ENCODE results near the gene AGAP1. TPM values are rescaled to one million over a fixed set of nuclear protein-coding genes. Genes with fewer than 3 reads are reported as not detected.

The AGAP1 gene
- total and polyA plus RNA-seq, 4 donors, result 2.0 to 8.5 (median 5.4) TPM

DNA sequence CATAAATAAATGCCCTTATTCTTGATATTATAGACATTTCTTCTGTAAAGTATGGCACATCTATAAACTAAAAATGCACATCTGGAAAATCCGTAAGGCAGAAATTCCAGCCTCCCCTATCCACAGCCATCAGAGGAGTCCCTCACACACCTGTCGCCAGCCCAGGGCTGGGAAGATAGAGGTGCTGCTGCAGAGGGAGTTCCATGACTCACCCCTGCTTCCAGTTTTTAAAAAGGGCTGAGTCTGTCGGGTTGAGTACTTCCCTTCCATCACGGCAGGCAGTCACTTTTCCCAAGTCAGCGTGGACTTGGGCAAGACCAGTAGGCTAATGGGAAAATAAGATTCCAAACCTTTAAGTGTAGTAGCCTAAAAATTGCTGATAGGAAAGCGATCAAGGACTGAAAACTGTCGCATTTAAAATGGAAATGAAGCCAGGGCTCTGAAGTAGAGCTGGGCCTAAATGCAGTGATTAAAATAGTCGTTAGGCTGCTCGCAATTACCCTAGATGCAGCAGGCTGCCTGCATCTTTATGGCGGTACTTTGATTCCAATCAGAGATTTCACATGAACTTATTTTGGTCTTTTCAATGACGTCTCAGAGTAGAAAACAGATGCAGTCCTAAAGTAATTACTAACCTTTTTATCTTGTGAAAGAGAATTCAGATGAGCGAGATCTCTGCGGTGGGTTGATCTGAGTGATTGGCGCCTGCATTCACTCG is 280.5 kb downstream of the AGAP1 start:
- H3K9me3 ChIP-seq (ENCODE audit: control insufficient read depth in 4 of 4, low read length in 3 of 4), result no peaks in the 10 kb centered on the region
- H3K27ac ChIP-seq (ENCODE audit: low read depth in 1 of 2, low read length in 2 of 2), result no peak overlapping the region
- no peak for DNase-seq (ENCODE audit: low spot score)
- H3K9ac ChIP-seq (ENCODE audit: low read depth in 1 of 2, low read length in 2 of 2), result no peak overlapping the region
- no peak overlapping the region for H3K4me3 ChIP-seq (ENCODE audit: low read depth in 1 of 3, low read length in 3 of 3)
- no peaks in the 10 kb centered on the region for H3K27me3 ChIP-seq (ENCODE audit: control insufficient read depth in 4 of 4, insufficient read depth in 4 of 4, low read length in 3 of 4)
- TF ChIP-seq SP1 (IDR thresholded peaks at IDR 0.05) (no peak), GABPA (IDR thresholded peaks at IDR 0.05 in 1 of 2, conservative IDR thresholded peaks at IDR 0.05 in 1 of 2) (no peak), NR2F2 (IDR thresholded peaks at IDR 0.05) (no peak), CTCF (IDR thresholded peaks at IDR 0.05; ENCODE audit: low read depth, low read length, missing input control) (no peak), TAF1 (conservative IDR thresholded peaks at IDR 0.05) (no peak), HNF4A (conservative IDR thresholded peaks at IDR 0.05) (no peak), RAD21 (IDR thresholded peaks at IDR 0.05) (no peak)
- TF ChIP-seq, protein P1, sequence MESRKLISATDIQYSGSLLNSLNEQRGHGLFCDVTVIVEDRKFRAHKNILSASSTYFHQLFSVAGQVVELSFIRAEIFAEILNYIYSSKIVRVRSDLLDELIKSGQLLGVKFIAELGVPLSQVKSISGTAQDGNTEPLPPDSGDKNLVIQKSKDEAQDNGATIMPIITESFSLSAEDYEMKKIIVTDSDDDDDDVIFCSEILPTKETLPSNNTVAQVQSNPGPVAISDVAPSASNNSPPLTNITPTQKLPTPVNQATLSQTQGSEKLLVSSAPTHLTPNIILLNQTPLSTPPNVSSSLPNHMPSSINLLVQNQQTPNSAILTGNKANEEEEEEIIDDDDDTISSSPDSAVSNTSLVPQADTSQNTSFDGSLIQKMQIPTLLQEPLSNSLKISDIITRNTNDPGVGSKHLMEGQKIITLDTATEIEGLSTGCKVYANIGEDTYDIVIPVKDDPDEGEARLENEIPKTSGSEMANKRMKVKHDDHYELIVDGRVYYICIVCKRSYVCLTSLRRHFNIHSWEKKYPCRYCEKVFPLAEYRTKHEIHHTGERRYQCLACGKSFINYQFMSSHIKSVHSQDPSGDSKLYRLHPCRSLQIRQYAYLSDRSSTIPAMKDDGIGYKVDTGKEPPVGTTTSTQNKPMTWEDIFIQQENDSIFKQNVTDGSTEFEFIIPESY (IDR thresholded peaks at IDR 0.05), result no peak
- 90% methylated on average over 15 of the region's 15 CpGs for WGBS
- peaks cover 0 to 3% (median 0%) of the 10 kb centered on the region in 4 donors for H3K36me3 ChIP-seq (ENCODE audit: control insufficient read depth in 4 of 4, insufficient read depth in 3 of 4, low read depth in 1 of 4, low read length in 3 of 4)
- no peaks in the 10 kb centered on the region for H3K4me1 ChIP-seq (ENCODE audit: control insufficient read depth in 4 of 4, insufficient read depth in 4 of 4, low read length in 3 of 4)

GRCh38 chr2:235776531-235776930 is 282.7 kb downstream of the AGAP1 start:
- H3K4me1 ChIP-seq (ENCODE audit: control insufficient read depth in 4 of 4, insufficient read depth in 4 of 4, low read length in 3 of 4), result no peaks in the 10 kb centered on the region
- H3K27me3 ChIP-seq (ENCODE audit: control insufficient read depth in 4 of 4, insufficient read depth in 4 of 4, low read length in 3 of 4), result no peaks in the 10 kb centered on the region
- no peak overlapping the region for H3K4me3 ChIP-seq (ENCODE audit: low read depth in 1 of 3, low read length in 3 of 3)
- no peak for DNase-seq (ENCODE audit: low spot score)
- peaks cover 0 to 2% (median 0%) of the 10 kb centered on the region in 4 donors for H3K36me3 ChIP-seq (ENCODE audit: control insufficient read depth in 4 of 4, insufficient read depth in 3 of 4, low read depth in 1 of 4, low read length in 3 of 4)
- TF ChIP-seq EGR1 (IDR thresholded peaks at IDR 0.05; ENCODE audit: low read depth in 2 of 2), result no peak
- TF ChIP-seq SP1 (IDR thresholded peaks at IDR 0.05), result no peak
- no peak for TF ChIP-seq GABPA (IDR thresholded peaks at IDR 0.05 in 1 of 2, conservative IDR thresholded peaks at IDR 0.05 in 1 of 2)
- TF ChIP-seq, protein P1 (IDR thresholded peaks at IDR 0.05), result no peak
- TF ChIP-seq HNF4A (conservative IDR thresholded peaks at IDR 0.05), result no peak
- TF ChIP-seq NR2F2 (IDR thresholded peaks at IDR 0.05), result no peak
- TF ChIP-seq, protein P2, sequence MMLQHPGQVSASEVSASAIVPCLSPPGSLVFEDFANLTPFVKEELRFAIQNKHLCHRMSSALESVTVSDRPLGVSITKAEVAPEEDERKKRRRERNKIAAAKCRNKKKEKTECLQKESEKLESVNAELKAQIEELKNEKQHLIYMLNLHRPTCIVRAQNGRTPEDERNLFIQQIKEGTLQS (IDR thresholded peaks at IDR 0.05), result no peak
- TF ChIP-seq FOXA1 (IDR thresholded peaks at IDR 0.05), result no peak
- TF ChIP-seq, protein P3, sequence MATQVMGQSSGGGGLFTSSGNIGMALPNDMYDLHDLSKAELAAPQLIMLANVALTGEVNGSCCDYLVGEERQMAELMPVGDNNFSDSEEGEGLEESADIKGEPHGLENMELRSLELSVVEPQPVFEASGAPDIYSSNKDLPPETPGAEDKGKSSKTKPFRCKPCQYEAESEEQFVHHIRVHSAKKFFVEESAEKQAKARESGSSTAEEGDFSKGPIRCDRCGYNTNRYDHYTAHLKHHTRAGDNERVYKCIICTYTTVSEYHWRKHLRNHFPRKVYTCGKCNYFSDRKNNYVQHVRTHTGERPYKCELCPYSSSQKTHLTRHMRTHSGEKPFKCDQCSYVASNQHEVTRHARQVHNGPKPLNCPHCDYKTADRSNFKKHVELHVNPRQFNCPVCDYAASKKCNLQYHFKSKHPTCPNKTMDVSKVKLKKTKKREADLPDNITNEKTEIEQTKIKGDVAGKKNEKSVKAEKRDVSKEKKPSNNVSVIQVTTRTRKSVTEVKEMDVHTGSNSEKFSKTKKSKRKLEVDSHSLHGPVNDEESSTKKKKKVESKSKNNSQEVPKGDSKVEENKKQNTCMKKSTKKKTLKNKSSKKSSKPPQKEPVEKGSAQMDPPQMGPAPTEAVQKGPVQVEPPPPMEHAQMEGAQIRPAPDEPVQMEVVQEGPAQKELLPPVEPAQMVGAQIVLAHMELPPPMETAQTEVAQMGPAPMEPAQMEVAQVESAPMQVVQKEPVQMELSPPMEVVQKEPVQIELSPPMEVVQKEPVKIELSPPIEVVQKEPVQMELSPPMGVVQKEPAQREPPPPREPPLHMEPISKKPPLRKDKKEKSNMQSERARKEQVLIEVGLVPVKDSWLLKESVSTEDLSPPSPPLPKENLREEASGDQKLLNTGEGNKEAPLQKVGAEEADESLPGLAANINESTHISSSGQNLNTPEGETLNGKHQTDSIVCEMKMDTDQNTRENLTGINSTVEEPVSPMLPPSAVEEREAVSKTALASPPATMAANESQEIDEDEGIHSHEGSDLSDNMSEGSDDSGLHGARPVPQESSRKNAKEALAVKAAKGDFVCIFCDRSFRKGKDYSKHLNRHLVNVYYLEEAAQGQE (IDR thresholded peaks at IDR 0.05), result no peak
- TF ChIP-seq TAF1 (conservative IDR thresholded peaks at IDR 0.05), result no peak
- TF ChIP-seq FOXA2 (IDR thresholded peaks at IDR 0.05), result no peak
- TF ChIP-seq HNF4G (IDR thresholded peaks at IDR 0.05), result no peak
- no peak for TF ChIP-seq YY1 (IDR thresholded peaks at IDR 0.05)
- TF ChIP-seq RAD21 (IDR thresholded peaks at IDR 0.05), result no peak
- no peak overlapping the region for H3K27ac ChIP-seq (ENCODE audit: low read depth in 1 of 2, low read length in 2 of 2)
- no peaks in the 10 kb centered on the region for H3K9me3 ChIP-seq (ENCODE audit: control insufficient read depth in 4 of 4, low read length in 3 of 4)
- no peak overlapping the region for H3K9ac ChIP-seq (ENCODE audit: low read depth in 1 of 2, low read length in 2 of 2)
- WGBS, result 97% methylated on average over 14 of the region's 14 CpGs

All from liver (tissue), 9 donors.